ENCODE results near the gene MDK.

- TF ChIP-seq CTCF (IDR thresholded peaks at IDR 0.05) (no peak), REST (IDR thresholded peaks at IDR 0.05; ENCODE audit: insufficient read depth in 1 of 2, low read depth in 2 of 2, low read length in 1 of 2) (no peak), POLR2AphosphoS5 (IDR thresholded peaks at IDR 0.05; ENCODE audit: low read depth, low read length) (no peak), SIN3A (IDR thresholded peaks at IDR 0.05; ENCODE audit: borderline replicate concordance, insufficient read depth, low read depth, low read length) (no peak), TCF7L2 (IDR thresholded peaks at IDR 0.05; ENCODE audit: low read depth, low read length) (no peak)
Measured at GRCh38 chr11:46341454-46341853, 40.0 kb upstream of the MDK start.

Measured in Panc1 (cell line).